Esophagus squamous epithelium (tissue), 5 donors: Measurements from ENCODE around the gene C1GALT1C1L. TPM values are rescaled to one million over a fixed set of nuclear protein-coding genes. Genes with fewer than 3 reads are reported as not detected.
"Not testable (repeated sequence)": the region's sequence is repeated elsewhere in the genome, so short reads cannot be mapped to it uniquely, and the experiment has no call there.

ENCODE experiments used
- DNase-seq: peaks from one replicate; lab custom pipeline; 2025; lab: John Stamatoyannopoulos, UW
- H3K27ac ChIP-seq, 4 donors: fragments of 200-600 bp; sonication (generic); one replicate each; pipeline ENCODE4 v1.5.1; 2016 to 2019; ENCODE audit warnings: mild to moderate bottlenecking in 1 of 4
- H3K27me3 ChIP-seq, 4 donors: fragments of 200-600 bp; sonication (generic); 1 replicate in 3 of 4; 2 replicates in 1 of 4; pipeline versions ENCODE4 v1.5.1 to v1.6.0; 2017 to 2021; ENCODE audit warnings: antibody characterized with exemption in 1 of 4
- H3K36me3 ChIP-seq, 3 donors: fragments of 200-600 bp; sonication (generic); one replicate each; pipeline ENCODE4 v1.5.1; 2016 to 2019
- H3K4me1 ChIP-seq, 3 donors: fragments of 200-600 bp; sonication (generic); one replicate each; pipeline ENCODE4 v1.5.1; 2017 to 2019
- H3K4me3 ChIP-seq, 4 donors: fragments of 200-600 bp; sonication (generic); 1 replicate in 3 of 4; 2 replicates in 1 of 4; pipeline ENCODE4 v1.5.1; 2016 to 2019; ENCODE audit warnings: mild to moderate bottlenecking in 2 of 4, moderate library complexity in 1 of 4
- H3K9me3 ChIP-seq, 3 donors: fragments of 200-600 bp; sonication (generic); one replicate each; pipeline ENCODE4 v1.5.1; 2016 to 2019
- POLR2A ChIP-seq, 4 donors: fragments of 450-650 bp; IDR thresholded peaks; one replicate each; pipeline ENCODE4 v1.6.1; 2017; ENCODE audit warnings: antibody characterized with exemption in 4 of 4, mild to moderate bottlenecking in 4 of 4, moderate library complexity in 3 of 4
- WGBS, 2 donors: methylation state at CpG; one replicate each; pipeline ENCODE4 v1.1.5; 2018; 5-methylcytosine and 5-hydroxymethylcytosine counted together
- intact Hi-C: fragments of 100-400 bp; cut with DNase I; formaldehyde crosslinking; loops from one replicate; pipeline ENCODE4 v1.15.0; 2022
- total RNA-seq, 4 donors: library from RNA; depleted of rRNA; stranded (reverse); fragments of >200 nt; gene quantifications; one replicate each; pipeline ENCODE4 v1.1.0, GENCODE V29; 2016
- TF ChIP-seq, protein P1 (sequence below), 6 experiments: fragments of 450-650 bp in 4 of 6; fragments of 200-600 bp in 2 of 6; sonication (generic) in 2 of 6; IDR thresholded peaks; one replicate each; pipeline ENCODE4 v1.5.1; 2016 to 2019; ENCODE audit warnings: antibody characterized with exemption in 6 of 6, mild to moderate bottlenecking in 4 of 6, moderate library complexity in 4 of 6
- donor health status: DM: yes; HTN: yes; CAD: no.

The C1GALT1C1L gene
- total RNA-seq, 4 donors from 2014 or later = 0.38 TPM; not detected in 3

DNA sequence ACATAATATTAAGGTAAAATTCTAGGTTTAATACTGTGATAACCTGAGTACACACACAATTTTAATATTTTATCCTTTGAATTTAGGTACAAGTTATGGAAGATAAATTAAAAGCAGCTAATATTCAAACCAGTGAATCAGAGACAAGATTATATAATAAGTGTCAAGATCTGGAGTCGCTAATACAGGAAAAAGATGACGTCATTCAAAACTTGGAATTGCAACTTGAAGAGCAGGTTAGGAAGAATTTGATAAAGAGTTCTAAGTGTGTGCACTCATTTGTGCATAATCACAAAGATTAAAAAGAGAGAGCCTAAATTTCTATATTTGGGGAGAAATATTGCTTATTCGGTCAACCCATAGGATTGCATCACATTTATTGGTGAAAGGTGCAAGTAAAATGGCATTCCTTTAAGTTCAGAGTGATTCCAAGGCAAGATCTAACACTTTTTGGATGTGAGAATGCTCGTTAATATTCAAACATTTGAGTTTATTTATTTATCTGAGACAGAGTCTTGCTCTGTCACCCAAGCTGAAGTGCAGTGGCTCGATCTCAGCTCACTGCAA is 16.3 kb upstream of the C1GALT1C1L start:
- intact Hi-C loops = no loop called here
- no peak for DNase-seq
- no peak for TF ChIP-seq POLR2A (IDR thresholded peaks at IDR 0.05)
- TF ChIP-seq, protein P1, sequence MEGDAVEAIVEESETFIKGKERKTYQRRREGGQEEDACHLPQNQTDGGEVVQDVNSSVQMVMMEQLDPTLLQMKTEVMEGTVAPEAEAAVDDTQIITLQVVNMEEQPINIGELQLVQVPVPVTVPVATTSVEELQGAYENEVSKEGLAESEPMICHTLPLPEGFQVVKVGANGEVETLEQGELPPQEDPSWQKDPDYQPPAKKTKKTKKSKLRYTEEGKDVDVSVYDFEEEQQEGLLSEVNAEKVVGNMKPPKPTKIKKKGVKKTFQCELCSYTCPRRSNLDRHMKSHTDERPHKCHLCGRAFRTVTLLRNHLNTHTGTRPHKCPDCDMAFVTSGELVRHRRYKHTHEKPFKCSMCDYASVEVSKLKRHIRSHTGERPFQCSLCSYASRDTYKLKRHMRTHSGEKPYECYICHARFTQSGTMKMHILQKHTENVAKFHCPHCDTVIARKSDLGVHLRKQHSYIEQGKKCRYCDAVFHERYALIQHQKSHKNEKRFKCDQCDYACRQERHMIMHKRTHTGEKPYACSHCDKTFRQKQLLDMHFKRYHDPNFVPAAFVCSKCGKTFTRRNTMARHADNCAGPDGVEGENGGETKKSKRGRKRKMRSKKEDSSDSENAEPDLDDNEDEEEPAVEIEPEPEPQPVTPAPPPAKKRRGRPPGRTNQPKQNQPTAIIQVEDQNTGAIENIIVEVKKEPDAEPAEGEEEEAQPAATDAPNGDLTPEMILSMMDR (IDR thresholded peaks at IDR 0.05) = no peak
- no peak overlapping the region for H3K27ac ChIP-seq
- no peaks in the 10 kb centered on the region for H3K4me1 ChIP-seq
- H3K9me3 ChIP-seq = no peaks in the 10 kb centered on the region
- no peak overlapping the region for H3K4me3 ChIP-seq
- H3K36me3 ChIP-seq = peaks cover 0 to 13% (median 0%) of the 10 kb centered on the region in 3 donors
- WGBS, 2 donors = 67 to 84% methylated on average over 5 of the region's 5 CpGs
- no peaks in the 10 kb centered on the region for H3K27me3 ChIP-seq

DNA sequence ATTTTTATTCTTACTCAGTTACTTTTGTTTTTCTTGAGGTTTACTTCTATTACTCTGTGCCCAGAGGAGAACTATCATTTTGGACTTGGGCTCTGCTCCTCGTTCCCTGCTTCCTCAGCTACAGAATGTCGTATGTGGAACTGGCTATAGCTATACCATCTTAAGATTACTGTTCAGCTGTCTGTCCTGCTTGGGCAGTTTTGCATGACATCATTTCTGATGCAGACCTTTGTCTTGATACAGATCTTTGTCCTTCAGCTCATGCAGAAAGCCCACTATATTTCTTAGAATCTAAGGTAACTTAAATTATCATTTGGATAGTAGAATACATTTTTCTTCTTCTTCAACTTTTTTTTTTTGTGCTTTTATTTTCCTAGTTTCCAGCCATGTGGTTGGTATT is 13.8 kb upstream of the C1GALT1C1L start:
- no peaks in the 10 kb centered on the region for H3K36me3 ChIP-seq
- H3K9me3 ChIP-seq = no peaks in the 10 kb centered on the region
- no peak for DNase-seq
- no peak for TF ChIP-seq POLR2A (IDR thresholded peaks at IDR 0.05)
- TF ChIP-seq, protein P1 (IDR thresholded peaks at IDR 0.05) = no peak
- intact Hi-C loops = no loop called here
- H3K4me1 ChIP-seq = no peaks in the 10 kb centered on the region
- WGBS, 2 donors = 72 to 89% methylated on average over 2 of the region's 2 CpGs
- H3K27me3 ChIP-seq = no peaks in the 10 kb centered on the region
- H3K27ac ChIP-seq = no peak overlapping the region
- no peak overlapping the region for H3K4me3 ChIP-seq

DNA sequence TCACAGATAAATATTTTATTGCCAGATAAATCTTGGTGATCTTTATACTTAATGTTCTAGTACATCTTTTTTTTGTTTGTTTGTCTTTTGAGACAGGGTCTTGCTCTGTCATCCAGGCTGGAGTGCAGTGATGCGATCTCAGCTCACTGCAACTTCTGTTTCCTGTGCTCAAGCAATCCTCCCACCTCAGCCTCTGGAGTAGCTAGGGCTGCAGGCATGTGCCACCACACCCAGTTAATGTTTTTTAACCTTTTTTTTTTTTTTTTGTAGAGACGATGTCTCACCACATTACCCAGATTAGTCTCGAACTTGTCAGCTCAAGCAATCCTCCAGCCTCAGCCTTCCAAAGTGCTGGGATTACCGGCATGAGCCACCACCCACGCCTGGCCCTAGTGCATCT is 9.1 kb upstream of the C1GALT1C1L start:
- no peaks in the 10 kb centered on the region for H3K27me3 ChIP-seq
- no peaks in the 10 kb centered on the region for H3K9me3 ChIP-seq
- intact Hi-C loops = no loop called here
- 31 to 43% methylated on average over 5 of the region's 5 CpGs for WGBS, 2 donors
- DNase-seq = no peak
- no peak overlapping the region for H3K4me3 ChIP-seq
- H3K4me1 ChIP-seq = no peaks in the 10 kb centered on the region
- H3K27ac ChIP-seq = no peak overlapping the region
- TF ChIP-seq POLR2A (IDR thresholded peaks at IDR 0.05) = no peak
- TF ChIP-seq, protein P1 (IDR thresholded peaks at IDR 0.05) = no peak
- no peaks in the 10 kb centered on the region for H3K36me3 ChIP-seq

DNA sequence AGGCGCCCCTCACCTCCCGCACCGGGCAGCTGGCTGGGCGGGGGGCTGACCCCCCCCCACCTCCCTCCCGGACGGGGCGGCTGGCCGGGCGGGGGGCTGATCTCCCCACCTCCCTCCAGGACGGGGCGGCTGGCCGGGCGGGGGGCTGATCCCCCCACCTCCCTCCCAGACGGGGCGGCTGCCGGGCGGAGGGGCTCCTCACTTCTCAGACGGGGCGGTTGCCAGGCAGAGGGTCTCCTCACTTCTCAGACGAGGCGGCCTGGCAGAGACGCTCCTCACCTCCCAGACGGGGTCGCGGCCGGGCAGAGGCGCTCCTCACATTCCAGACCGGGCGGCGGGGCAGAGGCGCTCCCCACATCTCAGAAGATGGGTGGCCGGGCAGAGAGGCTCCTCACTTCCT is 1.6 kb upstream of the C1GALT1C1L start:
- H3K4me3 ChIP-seq, intact Hi-C loops, H3K27ac ChIP-seq, H3K27me3 ChIP-seq, H3K9me3 ChIP-seq, DNase-seq, H3K36me3 ChIP-seq: not testable (repeated sequence)
- peaks cover 0 to 13% (median 0%) of the 10 kb centered on the region in 3 donors for H3K4me1 ChIP-seq
- WGBS, 2 donors = no CpG with 5 or more reads among the region's 32 CpGs

DNA sequence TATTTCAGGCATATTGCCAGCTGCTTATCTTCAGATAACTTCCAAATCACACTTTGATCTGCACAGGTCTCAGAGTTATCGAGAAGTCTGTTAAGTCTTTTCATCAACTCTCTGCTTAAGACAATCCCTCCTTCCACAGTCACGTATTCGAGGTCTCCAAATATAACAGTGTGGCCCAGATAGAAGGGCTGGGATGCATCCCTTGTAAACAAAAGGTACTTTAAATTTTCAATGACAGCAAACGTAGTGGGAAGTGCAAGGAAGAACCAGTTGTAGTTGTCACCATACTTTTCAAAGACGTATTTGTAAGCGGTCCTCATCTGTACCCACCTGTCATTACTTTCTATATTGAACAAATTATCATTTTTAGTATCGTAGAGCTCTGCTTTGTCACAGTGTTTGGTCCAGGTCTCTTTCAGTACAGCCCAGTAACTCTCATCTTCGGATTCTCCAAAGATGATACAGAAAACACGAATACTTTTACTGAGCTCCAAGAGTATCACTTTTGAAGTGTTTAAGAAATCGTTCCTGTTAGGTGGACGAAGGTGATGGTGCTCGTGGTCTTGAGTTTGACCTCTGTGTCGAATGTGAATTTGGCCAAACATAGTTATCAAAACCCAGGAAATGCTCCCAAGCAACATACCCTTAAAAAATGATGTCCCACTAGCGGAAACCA is 445 bp downstream of the C1GALT1C1L start:
- H3K4me1 ChIP-seq = peaks cover 0 to 13% (median 0%) of the 10 kb centered on the region in 3 donors
- WGBS, 2 donors = 51 to 70% methylated on average over 14 of the region's 14 CpGs

More for the DNA sequence above, 445 bp downstream of the C1GALT1C1L start:
- Histone ChIP-seq H3K27me3 (peaks cover 0 to 4% (median 0%) of the 10 kb centered on the region in 4 donors), H3K36me3 (no peaks in the 10 kb centered on the region), H3K9me3 (no peaks in the 10 kb centered on the region), H3K4me3 (peak overlapping the region; percentile 40 to 64 (median 50)), H3K27ac (peak overlapping the region in 1 of 4 donors; percentile 57)
- DNase-seq = no peak
- TF ChIP-seq, protein P1 (IDR thresholded peaks at IDR 0.05) = no peak
- TF ChIP-seq POLR2A (IDR thresholded peaks at IDR 0.05) = no peak
- intact Hi-C loops = no loop called here
